HG02981 (cell line): ENCODE measurements around the gene PPP1R14C.
"Not testable (repeated sequence)": the region's sequence is repeated elsewhere in the genome, so short reads cannot be mapped to it uniquely, and the experiment has no call there.

Experiments used
- ATAC-seq: cut with Tn5 transposase; IDR thresholded peaks from one replicate; pipeline ENCODE4 v1.9.1; 2021; ENCODE audit warnings: mild to moderate bottlenecking, moderate library complexity; ENCODE audit not compliant: unreplicated experiment

The PPP1R14C gene

DNA sequence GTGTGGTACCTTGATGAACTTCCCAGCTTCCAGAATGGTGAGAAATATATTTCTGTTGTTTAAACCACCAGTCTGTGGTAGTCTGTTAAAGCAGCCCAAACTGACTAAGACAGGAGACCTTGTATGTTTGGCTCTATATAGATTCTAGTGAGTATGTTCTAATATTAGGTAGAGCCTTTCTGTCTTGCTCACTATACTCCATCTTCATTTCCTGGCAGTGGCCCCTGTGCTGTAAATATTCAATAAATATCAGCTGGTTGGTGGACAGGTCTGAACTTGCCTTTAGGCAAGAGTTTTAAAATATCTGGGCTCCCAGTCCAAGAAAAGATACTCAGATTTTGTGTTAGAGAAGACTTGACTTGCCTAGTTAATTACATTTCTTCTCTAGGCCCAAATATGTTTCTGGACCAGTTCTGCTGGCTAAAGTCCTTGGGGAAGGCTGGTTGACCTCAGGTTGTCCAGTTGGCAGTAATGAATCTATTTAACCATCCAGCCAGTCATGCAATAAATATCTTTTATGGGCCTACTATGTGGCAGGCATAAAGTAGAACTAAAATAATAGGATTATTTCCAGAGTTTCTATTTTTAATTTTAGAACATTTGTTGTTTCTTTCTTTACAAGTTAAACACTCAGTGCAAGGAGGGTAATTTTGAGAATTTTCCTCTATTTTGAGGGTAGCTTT lies 22.3 kb downstream of the PPP1R14C start:
- no peak for ATAC-seq

GRCh38 chr6:150167479-150167873 lies 24.6 kb downstream of the PPP1R14C start:
- no peak for ATAC-seq

DNA sequence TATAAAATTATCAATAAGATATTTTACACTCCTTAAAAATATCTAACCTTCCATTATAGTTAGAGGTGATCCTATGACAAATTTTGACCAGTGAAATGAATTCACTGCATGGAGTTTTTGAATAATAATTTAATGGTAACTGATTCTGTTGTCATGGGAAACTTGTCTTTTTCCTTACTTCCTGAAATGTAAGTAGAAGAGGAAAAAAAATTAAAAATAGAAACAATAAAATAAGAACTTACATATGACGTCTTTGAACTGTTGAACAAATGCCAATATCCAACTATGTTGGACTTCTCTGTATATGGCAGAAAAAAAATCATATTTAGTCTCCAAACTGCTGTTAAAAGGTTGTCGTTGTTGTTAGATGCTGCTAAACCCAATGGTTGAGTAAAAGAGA lies 26.3 kb downstream of the PPP1R14C start:
- ATAC-seq: no peak

- no peak for ATAC-seq
Observed at GRCh38 chr6:150169609-150170008, 26.8 kb downstream of the PPP1R14C start.

- no peak for ATAC-seq
Observed at GRCh38 chr6:150172929-150173328, 30.1 kb downstream of the PPP1R14C start.

GRCh38 chr6:150175586-150176151 lies 32.8 kb downstream of the PPP1R14C start:
- no peak for ATAC-seq

- ATAC-seq: no peak
Observed at GRCh38 chr6:150176152-150176551, 33.3 kb downstream of the PPP1R14C start.

DNA sequence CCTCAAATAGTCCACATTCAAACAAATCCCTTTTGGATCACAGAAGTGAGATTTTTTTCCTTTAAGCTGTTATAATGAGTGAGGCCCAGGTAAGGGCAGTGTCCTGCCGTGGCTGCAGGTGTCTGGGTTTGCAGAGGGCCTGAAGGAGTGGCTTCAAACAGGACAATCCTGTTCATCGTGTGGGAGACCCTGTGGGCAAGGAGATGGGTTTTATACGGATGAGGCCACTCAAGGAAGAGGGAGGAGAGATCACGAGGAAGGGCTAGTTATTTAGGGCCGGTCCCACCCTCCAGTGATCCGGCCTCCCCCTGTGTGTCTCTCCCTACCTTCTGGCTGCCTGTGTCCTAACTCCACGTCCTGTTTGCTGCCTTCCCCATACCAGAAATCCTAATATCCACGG lies 33.8 kb downstream of the PPP1R14C start:
- no peak for ATAC-seq

DNA sequence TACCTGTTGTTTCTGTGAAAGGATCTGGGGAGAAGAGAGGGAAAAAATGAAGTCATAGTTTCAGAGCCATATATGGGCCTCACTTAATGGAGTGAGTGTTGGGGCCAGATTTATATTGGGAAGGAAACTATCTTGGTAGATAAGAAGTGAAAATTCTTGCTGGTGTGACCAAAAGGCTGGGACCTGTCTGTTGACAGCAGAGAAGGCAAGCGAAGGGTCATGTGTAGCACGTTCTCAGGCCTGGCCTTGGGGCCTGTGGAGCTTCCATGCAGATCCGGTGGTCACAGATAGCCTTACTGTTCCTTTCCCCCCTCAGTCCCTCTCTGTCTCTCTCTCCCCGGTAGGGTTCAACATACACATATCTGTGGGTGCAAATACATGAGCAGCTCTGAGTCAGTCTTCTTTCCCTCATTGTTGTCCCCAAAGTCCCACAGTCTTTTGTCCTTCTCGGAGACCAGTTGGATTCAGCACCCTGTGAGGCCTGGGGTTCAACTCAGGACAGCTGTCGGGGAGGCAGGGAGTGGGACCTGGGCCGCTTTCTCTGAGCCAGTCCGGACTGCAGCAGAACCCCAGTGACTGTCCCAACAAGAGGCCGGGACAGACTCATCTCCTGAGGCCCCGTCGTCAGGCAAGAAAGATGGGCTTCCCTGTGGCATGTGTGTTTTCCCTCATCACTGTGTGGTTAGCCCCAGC lies 34.6 kb downstream of the PPP1R14C start:
- ATAC-seq: no peak

GRCh38 chr6:150177952-150178520 lies 35.2 kb downstream of the PPP1R14C start:
- ATAC-seq: no peak

DNA sequence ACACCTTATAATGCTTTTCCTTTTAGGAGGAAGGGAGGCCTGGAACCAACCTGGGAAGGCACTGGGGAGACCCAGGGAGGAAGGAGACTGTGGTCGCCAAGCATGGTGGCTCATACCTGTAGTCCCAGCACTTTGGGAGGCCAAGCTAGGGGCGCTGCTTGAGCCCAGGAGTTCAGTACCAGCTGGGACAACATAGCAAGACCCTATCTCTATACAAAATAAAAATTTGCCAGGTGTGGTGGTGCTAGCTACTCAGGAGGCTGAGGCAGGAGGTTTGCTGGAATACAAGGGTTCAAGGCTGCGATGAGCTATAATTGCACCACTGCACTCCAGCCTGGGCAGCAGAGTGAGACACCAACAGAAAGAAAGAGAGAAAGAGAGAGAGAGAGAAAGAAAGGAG lies 36.2 kb downstream of the PPP1R14C start:
- no peak for ATAC-seq

DNA sequence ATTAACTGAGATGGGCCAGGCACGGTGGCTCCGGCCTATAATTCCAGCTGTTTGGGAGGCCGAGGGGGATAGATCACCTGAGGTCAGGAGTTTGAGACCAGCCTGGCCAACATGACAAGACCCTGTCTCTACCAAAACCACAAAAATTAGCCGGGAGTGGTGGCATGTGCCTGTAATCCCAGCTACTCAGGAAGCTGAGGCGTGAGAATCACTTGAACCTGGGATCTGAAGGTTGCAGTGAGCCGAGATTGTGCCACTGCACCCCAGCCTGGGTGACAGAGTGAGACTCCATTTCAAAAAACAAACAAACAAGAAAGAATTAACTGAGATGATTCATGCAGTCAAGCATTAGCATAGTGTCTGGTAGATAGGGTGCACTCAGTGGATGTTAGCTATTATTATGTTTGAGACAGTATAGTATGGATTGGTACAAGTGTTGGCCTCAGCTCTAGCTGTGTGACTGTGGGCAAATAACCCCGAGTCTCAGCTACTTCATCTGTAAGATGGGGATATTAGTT lies 37.1 kb downstream of the PPP1R14C start:
- ATAC-seq: not testable (repeated sequence)

DNA sequence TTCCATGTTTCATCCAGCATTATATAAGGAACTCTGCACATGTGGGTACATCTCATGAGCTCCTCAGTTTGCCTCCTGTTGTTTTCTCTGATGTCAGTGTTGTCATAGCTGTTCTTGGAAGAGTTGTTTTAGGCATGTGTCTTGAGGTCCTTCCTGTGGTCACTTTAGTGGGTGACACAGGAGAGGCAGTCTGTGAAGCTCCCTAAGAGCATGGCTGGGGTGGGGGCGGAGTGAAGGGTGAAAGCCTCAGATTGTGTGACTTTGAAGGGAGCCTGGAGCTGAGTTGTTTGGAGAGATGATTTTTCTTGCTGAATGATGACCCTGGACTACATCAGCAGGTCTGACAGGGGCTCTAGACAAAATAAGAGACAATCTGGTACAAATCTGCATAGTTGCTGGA lies 37.7 kb downstream of the PPP1R14C start:
- ATAC-seq: no peak

- ATAC-seq: no peak
Observed at GRCh38 chr6:150182460-150183078, 39.7 kb downstream of the PPP1R14C start.

- ATAC-seq: no peak
Observed at GRCh38 chr6:150183105-150183504, 40.3 kb downstream of the PPP1R14C start.

DNA sequence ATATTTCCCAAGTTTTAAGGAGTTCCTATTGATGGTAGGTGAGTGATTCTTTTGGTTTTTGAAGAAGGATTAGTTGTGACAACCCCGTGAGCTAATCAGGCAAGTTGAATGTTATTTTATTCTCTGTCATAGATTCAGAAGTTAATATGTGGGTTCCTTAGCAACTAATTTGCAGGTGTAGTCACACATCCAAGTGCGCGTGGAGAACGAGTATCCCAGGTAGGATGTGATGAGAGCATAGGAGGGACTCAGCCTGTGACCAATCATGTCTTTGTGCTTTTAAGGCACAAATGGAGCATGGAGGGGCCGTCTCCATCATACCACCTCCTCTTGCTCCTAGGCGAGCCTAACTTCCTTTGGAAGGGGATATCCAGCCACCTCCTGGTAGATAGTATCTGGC lies 41.1 kb downstream of the PPP1R14C start:
- no peak for ATAC-seq

DNA sequence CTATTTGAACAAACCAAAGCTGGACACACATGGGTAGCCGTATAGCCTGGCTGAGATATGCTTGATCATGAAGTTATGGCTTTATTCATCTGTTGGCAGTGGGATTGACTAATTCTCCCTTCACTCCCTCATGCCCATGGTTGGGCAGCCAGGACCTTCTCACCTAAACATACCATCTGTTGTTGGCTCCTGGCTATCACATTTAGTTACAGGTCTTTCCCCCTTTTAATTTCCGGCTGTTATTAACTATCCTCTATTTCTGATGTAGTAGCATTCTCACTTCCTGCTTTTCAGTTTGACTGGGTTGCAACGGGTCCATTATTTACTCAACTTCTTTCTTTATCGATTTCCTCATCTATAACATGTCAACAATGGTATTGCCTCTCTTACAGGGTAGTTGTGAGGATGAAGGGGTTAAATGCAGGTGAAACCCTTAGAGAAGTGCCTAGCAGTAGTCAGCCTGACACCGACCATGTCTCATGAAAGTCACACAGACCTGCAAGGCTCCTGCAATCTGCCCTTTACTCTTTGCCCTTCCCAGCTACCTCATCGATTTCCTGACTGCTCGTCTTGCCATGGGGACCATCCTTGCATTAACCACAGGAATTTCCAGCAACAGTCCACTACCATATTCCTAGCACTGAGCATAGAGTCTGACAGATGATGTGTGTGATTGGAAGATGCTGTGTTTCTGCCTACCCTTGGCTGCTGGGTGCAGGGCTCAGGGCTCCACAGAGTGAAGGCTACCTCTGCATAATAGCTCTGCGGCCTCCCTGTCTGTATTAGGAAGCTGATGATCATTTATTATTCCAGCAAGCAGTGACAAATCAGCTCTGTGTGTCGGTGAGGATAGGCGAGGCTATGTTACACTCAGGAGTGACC lies 42.2 kb downstream of the PPP1R14C start:
- no peak for ATAC-seq

DNA sequence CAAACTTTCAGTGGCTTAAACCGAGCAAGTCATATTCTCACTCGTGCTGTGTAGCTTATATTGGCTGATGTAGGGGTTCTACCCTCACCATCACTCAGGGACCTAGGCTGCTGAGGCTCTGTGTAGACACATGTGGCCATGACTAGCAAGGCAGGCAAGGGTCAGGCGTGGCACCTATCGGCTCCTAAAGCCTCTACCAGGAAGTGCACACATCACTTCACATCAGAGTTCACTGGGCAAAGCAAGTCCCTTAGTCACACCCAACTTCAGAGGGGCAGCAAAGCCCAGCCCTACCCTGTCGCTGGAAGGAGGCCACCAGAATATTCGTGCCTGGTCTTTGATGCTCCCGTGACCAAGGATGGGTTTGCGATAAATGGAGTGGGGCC lies 42.9 kb downstream of the PPP1R14C start:
- no peak for ATAC-seq

GRCh38 chr6:150186129-150186898 lies 43.5 kb downstream of the PPP1R14C start:
- ATAC-seq: no peak

DNA sequence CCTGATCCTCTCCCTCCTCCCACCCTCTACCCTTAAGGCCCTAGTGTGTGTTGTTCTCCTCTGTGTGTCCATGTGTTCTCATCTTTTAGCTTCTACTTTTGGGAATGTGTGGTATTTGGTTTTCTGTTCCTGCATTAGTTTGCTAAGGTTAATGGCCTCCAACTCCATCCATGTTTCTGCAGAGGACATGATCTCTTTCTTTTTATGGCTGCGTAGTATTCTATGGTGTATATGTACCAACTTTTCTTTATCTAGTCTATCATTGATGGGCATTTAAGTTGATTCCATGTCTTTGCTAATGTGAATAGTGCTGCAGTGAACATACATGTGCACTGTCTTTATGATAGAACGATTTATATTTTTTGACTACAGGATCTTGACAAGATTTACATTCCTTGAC lies 44.6 kb downstream of the PPP1R14C start:
- not testable (repeated sequence) for ATAC-seq
